Measurements from ENCODE around the gene RUBCN. TPM values are rescaled to one million over a fixed set of nuclear protein-coding genes. Genes with fewer than 3 reads are reported as not detected.

RUBCN gene
- total and polyA plus RNA-seq, 10 donors: 7.5 to 129 (median 60.6) TPM

DNA sequence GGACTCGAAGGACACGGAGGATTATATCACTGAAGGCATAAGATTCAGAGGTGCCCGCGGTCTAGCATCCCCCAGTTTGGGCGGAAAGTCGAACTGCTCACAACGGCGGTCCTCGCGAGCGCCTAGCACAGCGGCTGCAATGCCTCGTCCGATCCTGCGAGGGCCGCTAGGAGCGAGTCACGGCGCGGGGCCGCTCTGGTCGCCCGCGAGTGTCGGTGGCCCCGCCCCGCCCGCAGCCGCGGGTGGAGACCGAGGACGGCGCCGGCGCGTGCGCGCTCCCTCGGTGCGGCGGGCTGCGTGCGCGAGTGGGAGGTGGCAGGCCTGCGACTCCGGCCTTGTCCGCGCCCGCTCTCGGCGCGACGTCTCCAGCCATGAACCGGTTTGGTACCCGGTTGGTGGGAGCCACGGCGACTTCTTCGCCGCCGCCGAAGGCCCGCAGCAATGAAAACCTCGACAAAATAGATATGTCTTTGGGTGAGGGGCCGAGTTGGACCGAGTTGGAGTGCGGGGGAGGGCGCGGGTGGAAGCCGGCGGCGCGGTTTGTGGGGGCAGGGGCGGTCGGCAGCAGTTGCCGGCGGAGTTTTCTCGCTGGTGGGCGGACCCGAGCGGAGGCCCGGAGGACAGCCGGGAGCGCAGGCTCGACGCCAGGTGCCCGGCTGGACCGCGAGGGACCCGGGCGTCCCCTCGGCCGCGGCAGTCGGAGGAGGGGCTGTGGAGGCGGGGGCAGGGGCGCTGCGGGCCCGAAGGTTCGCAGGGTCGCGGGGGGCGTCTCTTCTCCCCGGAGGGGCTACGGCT, 13.1 kb upstream of the RUBCN start, which contains the start of gene FYTTD1:
Gene FYTTD1 (plus strand): TSS at position 283 of the 795 bp plus-strand sequence. CDS start 89 bp downstream, at position 372.
- Histone ChIP-seq H3K4me3 (peak within 1 kb of the TSS; percentile 70 to 94 (median 86)), H3K4me1 (peaks cover 17 to 69% (median 52%) of the 10 kb centered on the region in 6 donors), H3K9me3 (no peaks in the 10 kb centered on the region), H3K27ac (peak within 1 kb of the TSS; percentile 93 to 98 (median 97)), H3K36me3 (no peaks in the 10 kb centered on the region), H3K27me3 (replicated peaks in 1 of 7) (no peaks in the 10 kb centered on the region)
- DNase-seq: peak; percentile 99
- TF ChIP-seq POLR2A (IDR thresholded peaks at IDR 0.05) (peak in 2 of 3 donors; percentile 58 to 59), POLR2AphosphoS5 (IDR thresholded peaks at IDR 0.05) (peak; percentile 88 to 90 (median 89))
- TF ChIP-seq, protein P1, sequence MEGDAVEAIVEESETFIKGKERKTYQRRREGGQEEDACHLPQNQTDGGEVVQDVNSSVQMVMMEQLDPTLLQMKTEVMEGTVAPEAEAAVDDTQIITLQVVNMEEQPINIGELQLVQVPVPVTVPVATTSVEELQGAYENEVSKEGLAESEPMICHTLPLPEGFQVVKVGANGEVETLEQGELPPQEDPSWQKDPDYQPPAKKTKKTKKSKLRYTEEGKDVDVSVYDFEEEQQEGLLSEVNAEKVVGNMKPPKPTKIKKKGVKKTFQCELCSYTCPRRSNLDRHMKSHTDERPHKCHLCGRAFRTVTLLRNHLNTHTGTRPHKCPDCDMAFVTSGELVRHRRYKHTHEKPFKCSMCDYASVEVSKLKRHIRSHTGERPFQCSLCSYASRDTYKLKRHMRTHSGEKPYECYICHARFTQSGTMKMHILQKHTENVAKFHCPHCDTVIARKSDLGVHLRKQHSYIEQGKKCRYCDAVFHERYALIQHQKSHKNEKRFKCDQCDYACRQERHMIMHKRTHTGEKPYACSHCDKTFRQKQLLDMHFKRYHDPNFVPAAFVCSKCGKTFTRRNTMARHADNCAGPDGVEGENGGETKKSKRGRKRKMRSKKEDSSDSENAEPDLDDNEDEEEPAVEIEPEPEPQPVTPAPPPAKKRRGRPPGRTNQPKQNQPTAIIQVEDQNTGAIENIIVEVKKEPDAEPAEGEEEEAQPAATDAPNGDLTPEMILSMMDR (IDR thresholded peaks at IDR 0.05 in 8 of 11, conservative IDR thresholded peaks at IDR 0.05 in 3 of 11): peak in 10 of 11 experiments; percentile 34 to 84 (median 64)
- WGBS, 5 donors: 0 to 1% (median 1%) methylated on average over 41 to 104 of the region's 104 CpGs
- intact Hi-C loops (cut with DNase I; ENCODE audit: low total_unique reads): no loop called here

DNA sequence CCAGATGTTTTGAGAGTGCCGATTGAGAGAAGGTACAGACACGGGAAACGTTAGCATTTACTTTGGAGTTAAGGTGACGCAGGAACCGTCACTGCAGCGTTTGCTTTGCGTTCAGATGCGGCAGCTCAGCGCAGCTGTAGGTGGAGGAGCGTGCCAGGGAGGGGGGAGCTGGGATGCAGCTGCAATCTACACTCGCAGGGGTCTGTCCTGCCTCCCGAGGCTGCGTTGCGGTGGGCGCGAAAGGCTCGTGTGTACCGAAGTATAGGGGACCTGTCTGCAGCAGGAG, 12.6 kb upstream of the RUBCN start:
- Histone ChIP-seq H3K36me3 (no peaks in the 10 kb centered on the region), H3K9me3 (no peaks in the 10 kb centered on the region), H3K27me3 (replicated peaks in 1 of 7) (no peaks in the 10 kb centered on the region), H3K4me3 (peak overlapping the region; percentile 70 to 94 (median 86)), H3K27ac (peak overlapping the region; percentile 93 to 98 (median 97)), H3K4me1 (peaks cover 17 to 64% (median 48%) of the 10 kb centered on the region in 6 donors)
- TF ChIP-seq POLR2AphosphoS5 (IDR thresholded peaks at IDR 0.05) (peak in 1 of 3 donors; percentile 56), POLR2A (IDR thresholded peaks at IDR 0.05) (no peak)
- DNase-seq: no peak
- WGBS, 5 donors: 0 to 1% (median 0%) methylated on average over 15 to 18 of the region's 18 CpGs
- intact Hi-C loops (cut with DNase I; ENCODE audit: low total_unique reads): no loop called here

DNA sequence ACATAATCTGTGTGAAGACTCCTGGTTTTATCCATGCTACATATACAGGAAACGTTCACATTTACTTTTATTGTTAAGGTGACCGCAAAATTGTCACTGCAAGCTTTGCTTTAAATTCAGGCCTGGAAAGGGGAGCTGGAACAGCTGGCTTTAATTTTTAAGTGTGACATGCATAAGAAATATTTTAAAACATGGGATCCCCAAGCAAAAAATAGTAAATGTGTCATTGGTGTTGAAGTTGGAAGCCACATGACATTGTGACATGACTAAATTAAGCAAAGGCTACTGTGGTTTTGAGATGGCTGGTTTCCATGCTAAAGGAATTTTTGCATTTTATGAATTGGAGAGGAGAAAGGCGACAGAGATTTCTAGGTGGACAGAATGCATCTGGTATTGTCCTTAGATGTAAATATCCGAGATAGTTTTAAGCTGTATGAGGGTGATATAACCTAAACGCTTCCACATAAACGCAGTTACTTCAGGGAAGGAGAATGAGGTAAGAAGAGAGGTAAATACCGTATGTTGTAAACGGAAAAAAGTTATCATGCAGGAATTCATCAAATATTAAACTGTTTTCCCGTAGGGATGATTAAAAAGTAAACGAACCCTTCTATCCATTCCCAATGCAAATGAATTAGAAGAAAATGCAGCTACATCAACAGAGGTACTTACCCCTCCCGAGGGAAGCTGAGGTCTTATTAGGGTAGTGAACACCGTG, 12.1 kb upstream of the RUBCN start:
- TF ChIP-seq POLR2AphosphoS5 (IDR thresholded peaks at IDR 0.05): no peak
- no peak for TF ChIP-seq POLR2A (IDR thresholded peaks at IDR 0.05)
- TF ChIP-seq, protein P1 (IDR thresholded peaks at IDR 0.05 in 8 of 11, conservative IDR thresholded peaks at IDR 0.05 in 3 of 11): no peak
- intact Hi-C loops (cut with DNase I; ENCODE audit: low total_unique reads): no loop called here
- DNase-seq: no peak
- 32 to 39% (median 33%) methylated on average over 12 of the region's 12 CpGs for WGBS, 5 donors
- peak overlapping the region; percentile 93 to 98 (median 97) for H3K27ac ChIP-seq
- H3K27me3 ChIP-seq (replicated peaks in 1 of 7): no peaks in the 10 kb centered on the region
- peak overlapping the region; percentile 70 to 94 (median 86) for H3K4me3 ChIP-seq
- peaks cover 17 to 59% (median 44%) of the 10 kb centered on the region in 6 donors for H3K4me1 ChIP-seq
- H3K36me3 ChIP-seq: no peaks in the 10 kb centered on the region
- no peaks in the 10 kb centered on the region for H3K9me3 ChIP-seq

DNA sequence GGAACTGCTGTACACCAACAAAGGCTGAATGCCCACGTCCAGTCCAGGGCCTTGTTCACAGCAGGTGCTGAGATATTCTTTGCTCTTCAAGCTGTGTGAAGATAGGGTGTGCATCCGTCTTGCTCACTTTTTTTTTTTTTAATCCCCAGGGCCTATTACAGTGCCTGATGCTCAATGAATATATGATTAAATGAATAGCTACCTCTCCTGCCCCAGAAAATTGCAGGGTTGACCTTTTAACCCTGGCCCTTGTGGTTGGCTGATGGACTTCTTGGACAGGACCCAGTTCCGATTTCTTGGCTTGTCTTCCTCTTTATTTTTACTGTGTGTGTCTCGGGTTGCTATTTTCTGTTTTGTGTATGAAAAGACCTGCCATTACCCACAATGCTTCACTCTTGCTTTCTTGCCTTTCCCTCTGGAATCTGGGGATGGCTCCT, 10.1 kb upstream of the RUBCN start:
- no peak overlapping the region for H3K4me3 ChIP-seq
- TF ChIP-seq, protein P1 (IDR thresholded peaks at IDR 0.05 in 8 of 11, conservative IDR thresholded peaks at IDR 0.05 in 3 of 11): no peak
- TF ChIP-seq POLR2AphosphoS5 (IDR thresholded peaks at IDR 0.05) (no peak), POLR2A (IDR thresholded peaks at IDR 0.05) (no peak)

More for the DNA sequence above, 10.1 kb upstream of the RUBCN start:
- H3K36me3 ChIP-seq: no peaks in the 10 kb centered on the region
- peaks cover 8 to 40% (median 25%) of the 10 kb centered on the region in 6 donors for H3K4me1 ChIP-seq
- no peaks in the 10 kb centered on the region for H3K9me3 ChIP-seq
- H3K27ac ChIP-seq: peak overlapping the region in 2 of 8 donors; percentile 3 to 5
- H3K27me3 ChIP-seq (replicated peaks in 1 of 7): no peaks in the 10 kb centered on the region
- DNase-seq: no peak
- 59 to 79% (median 70%) methylated on average over 4 of the region's 4 CpGs for WGBS, 5 donors
- intact Hi-C loops (cut with DNase I; ENCODE audit: low total_unique reads): no loop called here
